Renal cortical epithelial cell (primary cell): ENCODE data around the gene PTRHD1. TPM values are rescaled to one million over a fixed set of nuclear protein-coding genes. Genes with fewer than 3 reads are reported as not detected.

Experiments
- DNase-seq: peaks from one replicate; pipeline ENCODE4 v3.0.0-alpha.2; 2011; ENCODE audit warnings: low read depth
- total RNA-seq: library from RNA; depleted of rRNA; stranded (reverse); fragments of >200 nt; gene quantifications from 2 replicates; pipeline ENCODE4 v1.2.3, GENCODE V29; 2014

The PTRHD1 gene
- total RNA-seq, 1 donor from 2014 or later = 17.6 TPM

DNA sequence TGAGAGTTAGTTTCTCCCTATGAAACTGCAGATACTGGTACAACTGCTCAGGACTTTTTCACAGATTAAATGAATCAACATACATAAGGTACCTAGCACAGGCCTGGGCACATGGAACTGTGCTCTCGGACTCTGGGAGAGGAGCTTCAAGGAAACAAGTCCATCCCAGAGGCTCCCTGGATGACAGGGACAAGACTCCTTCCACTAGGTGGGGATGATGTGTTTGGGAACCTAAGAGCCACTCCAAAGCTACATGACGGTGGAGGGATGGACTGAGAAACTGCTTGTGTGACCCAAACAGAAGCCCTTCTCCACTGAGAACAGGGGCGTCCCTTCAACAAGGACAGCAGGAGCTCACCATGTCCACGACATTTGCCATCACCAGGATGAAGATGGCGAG lies 37.2 kb upstream of the PTRHD1 start:
- peak; percentile 49 for DNase-seq

DNA sequence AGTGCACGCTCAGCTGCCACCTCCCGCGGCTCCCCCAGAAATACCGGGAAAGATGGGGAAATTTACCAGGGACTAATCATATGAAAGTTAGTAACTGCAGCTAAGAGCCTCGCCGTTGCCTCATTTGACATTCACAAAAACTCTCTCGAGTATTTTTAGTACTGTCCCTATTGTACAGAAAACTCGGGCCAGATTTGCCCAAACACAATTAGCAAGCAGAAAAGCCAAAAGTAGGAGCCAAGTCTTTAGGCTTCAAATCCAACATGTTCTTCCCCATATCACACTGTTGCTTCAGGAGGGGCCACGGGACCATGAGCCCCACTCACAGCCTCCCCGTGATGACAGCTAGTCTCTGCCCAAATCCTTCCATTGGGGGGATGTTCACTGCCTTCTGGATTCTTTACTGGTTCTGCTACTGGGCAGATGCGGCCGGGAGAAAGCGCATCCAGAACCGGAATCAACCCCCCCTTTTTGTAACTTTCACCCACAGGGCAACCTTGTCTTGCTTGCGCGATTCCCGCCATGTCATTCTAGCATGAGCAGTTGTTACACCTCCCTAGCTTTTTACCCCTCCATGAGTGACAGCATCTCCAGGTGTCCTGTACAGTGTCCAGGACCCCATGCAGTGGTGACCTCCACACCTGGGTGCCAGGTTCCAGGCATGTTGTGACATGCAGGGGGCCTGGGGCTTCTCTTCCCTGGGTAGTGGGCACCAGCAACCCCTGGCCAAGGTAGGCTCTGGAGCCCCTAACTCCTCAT lies 35.2 kb upstream of the PTRHD1 start:
- DNase-seq = no peak

DNA sequence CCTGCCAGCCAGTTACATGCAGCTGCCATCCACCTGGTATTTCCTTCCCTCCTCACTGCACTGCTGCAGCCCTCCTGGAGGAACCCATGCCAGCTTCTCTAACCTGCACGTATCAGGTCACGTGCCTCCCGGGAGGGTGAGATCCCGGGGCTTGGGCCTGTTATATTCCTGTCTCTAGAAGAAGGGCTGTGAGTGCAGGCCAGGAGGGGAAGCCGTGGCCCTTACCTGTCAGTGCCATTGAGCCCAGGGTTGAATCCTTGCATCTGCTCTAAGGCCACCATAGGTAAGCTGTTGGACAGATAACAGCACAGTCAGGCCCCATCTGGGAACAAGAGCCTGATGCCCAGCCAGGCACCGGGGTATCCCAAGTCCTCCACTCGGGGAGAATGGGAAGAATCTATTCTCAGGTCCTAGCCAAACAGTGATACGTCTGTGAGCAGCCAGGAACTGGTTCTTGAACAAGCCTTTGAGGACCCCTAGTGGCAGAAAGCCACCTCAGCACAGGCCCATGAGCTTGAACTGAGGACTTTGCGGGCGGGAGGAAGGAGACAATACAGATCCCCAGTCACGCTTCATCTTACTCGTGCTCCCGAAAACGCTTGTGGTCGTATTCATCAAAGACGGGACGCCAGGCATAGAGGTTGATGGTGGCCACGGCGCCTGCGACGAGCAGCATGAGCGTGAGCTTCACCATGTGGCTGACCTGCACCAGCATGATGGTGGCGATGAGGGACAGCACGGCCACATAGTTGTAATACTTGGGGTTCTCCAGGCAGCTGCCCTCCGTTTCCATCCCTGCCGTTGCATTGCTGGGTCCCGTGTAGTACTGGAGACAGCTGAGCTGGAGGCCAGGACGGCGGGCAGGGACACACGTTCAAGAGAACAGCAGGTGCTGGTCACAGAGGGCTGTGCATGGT lies 34.4 kb upstream of the PTRHD1 start:
- peak; percentile 79 for DNase-seq

DNA sequence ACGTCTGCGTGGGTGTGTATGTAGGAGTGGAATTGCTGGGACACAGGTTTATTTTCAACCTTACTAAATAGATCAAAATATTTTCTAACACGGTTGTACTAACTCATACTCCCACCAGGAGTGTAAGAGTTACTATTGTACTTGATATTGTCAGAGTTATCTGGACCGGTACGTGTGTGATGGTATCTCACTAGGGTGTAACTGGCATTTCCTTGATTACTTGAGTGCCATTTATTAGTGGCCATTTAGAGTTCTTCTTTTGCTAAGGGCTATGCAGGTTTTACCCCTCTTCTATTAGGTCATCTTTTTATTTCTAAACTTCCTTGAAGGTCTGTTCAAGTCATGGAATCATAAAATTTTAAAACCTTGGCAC lies 33.6 kb upstream of the PTRHD1 start:
- DNase-seq = no peak

DNA sequence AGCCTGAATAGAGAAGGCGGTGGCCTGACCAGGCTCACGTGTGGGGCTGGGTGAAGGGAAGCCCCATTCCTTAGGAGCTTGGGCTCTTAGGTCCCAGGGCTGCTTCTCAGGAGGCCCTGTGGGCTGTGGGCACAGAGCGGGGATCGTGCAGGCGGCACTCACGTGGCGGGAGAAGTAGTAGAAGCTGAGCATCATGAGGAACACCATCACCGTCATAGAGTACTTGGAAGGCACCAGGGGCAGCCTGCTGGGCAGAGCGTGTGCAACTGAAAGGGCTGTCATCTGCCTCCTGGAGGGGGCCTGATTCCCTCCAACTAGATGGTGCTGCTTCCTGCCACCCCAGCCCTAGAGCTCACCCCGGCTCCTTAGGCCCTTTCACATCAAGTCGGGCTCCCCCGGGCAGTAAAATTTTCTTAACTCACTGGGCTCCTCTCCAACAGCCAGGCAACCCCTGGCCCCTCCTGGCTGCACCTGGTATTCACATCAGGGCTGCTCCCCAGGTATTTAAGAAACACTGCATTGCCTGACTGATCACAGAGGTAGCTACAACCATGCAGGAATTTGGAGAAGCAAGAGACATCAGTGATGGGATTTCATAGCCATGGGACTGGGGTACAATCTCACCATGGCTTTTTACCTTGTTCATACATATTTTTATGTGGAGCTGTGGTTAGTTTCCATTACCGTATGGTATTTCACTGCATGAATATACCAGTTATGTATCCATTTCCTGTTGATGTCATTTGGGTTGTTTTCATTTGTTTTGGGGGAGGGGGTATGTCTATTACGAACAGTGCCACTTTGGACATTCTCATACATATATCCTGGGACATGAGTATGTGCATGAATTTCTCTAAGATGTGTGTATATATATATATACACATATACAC lies 32.9 kb upstream of the PTRHD1 start:
- DNase-seq = no peak

DNA sequence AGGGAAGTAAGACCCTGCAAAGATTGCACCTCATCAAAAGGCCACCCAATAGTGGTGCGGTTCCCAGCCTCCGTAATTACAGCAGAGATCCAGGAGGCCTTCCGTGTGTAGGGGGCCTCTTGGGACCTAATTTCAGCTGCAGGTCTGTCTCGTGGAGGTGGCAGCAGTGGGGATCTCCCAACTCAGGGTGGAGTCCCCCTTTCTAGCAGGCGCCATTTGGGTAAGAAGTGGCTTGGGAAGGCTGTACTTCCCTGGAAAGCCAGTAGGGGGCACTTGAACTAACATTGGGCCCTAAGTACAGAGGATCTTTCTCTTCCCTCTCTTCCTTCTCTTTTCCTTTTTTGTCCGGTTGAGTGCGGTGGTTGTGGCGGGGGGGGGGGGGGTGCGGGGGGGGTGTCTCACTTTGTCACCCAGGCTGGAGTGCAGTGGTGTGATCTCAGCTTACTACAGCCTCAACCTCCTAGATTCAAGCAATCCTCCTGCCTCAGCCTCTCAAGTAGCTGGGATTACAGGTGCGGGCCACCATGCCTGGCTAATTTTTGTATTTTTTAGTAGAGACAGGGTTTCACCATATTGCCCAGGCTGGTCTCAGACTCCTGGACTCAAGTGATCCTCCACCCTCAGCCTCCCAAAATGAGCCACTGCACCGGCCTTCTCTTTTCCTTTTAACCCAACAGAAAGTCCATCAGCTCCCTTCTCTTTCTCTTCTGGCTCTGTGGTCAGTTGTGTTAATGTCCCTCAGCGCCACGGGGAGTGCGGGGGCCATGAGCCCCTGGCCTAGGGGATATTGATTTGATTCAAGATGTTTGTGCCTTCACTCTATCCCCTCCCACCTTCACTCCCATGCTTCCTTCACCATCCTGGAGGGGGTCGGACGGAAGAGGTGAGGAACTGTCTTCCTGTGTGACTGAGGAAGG lies 32.0 kb upstream of the PTRHD1 start:
- DNase-seq = no peak

DNA sequence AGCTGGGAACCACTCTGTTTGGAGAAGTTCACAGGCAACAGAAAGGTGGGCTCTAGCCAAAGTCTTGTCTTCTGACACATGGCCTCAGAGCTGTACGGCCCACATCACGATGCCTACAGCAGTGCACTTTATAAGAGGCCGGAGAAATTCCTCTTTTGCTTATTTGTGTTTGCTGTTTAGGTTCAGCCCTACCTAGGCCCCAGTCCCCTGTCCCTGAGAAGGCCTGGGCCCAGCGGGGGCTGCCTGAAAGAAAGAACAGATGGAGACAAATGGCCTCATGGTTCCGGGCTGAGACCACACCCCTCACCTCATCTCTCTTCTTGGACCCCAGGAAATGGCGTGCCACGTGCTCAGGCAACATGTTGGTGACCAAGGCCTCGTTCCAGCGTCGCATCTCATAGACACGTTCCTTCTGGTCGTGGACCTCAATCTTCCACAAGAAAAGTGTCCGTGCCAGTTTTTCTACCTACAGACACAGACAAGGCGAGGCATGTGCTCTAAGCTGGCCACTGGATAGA lies 30.9 kb upstream of the PTRHD1 start:
- no peak for DNase-seq

DNA sequence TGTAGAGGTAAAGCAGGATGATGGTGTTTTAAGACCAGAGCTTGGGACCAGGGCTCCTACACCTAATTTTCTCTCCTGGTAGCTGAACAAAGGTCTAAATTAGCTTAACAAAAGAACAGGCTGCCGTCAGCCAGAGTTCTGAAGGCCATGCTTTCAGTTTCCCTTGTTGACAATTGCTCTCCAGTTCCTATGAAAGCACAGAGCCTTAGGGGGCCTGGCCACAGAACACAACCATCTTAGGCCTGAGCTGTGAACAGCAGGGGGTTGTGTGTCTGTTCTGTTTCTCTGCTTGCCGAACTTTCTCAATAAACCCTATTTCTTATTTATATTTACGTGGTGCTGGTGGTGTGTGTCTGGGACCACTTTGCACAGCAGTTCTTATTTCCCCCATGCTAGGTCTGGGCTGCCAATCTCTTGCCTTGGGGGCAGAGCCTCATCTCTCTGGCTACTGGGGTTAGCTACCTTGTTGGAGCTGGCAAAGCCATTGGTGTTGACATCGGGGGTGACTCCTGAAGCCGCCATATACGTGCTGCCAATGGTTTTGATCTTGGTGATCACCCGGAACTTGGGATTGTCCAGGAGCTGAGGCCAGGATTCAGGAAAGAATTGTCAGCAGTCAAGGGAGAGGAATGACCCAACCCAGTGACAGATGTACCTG lies 29.0 kb upstream of the PTRHD1 start:
- no peak for DNase-seq

DNA sequence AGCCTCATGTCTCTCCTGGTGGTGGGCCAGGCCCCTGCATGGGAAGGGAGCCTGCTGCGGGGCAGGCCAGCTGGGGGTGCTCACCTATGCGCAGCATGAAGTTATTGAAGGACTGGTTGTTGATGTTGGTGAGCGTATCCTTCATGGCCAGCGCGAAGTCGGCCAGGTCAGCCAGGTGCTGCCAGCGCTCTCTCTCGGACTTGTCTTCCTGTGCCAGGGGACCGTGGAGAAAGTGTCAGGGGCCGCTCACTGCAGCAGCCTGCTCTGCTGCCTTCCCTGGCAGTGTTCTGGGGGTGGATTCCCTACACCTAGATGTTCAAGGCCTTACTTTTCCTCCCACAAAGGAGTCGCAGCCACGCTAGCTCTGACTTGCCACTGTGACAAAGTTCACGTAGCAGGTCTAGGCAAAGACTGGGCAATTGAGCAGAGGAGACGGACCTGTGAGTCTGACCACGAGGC lies 28.3 kb upstream of the PTRHD1 start:
- no peak for DNase-seq

DNA sequence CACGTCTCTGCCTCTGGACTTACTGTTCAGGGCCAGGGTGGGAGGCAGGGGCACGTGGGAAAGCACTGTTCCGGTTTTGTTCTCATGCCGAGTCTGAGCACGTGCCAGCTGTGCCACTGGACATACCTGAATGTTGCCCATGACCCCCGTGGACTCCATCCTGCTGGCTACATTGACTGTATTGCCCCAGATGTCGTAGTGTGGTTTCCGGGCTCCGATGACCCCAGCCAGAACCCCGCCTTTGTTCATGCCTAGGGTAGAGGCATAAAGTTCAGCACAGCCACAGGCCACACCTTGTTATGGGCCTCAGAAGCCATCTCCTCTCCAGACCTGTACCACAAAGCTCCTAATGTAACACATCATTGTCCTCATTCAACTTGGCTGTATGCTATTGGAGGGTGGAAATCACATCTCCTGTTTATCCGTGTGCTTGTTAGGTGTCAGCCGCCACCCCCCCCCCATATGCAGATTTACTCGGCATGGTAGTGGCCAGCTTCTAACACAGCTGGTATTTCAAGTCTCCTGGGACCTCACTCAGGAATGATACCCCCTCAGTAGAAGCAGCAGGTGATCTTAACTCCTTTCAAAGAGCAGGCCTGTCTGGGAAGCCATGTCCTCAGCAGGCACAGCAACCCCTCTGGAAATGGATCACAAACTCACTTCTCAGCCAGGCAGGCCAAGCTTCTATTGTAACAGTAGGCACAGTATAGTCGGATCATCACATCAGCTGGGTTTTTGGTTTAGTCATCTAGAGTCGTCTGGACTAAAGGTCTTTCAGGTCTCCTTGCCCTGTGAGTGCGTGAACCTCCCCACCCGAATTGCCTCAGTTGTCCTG lies 27.6 kb upstream of the PTRHD1 start:
- DNase-seq = no peak

DNA sequence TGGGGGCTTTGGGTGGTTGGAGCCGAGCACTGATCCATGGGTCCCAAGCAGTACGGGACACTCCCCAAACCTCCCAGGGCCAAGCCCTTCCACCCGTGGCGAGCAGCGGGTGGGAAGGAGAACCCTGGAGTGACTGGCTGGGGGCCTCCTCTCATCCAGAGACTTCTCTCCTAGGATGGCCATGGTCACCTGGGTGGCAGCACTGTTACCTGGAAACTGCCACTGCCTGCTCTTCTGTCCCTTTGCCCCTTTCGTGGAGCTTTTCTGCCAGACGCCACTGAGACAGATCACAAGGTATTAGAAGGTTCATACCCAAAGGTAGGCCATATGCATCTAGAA lies 27.0 kb upstream of the PTRHD1 start:
- DNase-seq = no peak

DNA sequence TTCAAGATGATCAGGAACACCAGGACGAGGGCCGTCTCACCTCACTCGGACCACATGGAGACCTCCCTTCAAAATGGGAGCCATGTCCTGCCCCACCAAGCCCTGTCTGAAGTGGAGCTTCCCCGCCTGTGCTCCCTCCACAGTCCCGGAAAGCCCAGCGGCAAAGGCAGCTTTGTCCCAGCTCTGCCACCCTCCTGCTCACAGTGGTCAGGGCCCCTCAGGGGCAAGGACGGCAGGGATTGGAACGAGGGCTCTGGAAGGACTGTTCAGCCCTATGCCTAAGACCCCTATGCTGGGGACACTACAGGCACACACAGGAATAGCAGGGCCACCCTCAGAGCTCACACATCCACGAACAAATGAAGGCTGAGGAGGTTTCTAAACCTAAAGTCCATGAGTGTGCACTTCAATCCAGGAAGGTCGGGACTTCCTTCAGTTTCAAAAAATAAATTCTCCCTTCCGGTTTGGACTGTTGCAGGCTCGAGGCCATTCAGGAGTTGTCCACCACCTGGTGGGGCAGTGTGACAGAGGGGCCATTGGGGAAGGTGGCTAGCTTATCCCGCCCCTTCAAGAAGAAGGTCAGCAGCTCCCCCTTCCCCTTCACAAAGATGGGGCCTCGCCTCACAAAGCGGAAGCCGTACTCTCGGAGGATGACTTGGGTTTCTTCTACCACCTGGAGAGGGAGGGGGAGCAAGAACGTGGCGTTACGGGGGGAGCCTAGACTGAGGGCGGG lies 26.4 kb upstream of the PTRHD1 start:
- no peak for DNase-seq

DNA sequence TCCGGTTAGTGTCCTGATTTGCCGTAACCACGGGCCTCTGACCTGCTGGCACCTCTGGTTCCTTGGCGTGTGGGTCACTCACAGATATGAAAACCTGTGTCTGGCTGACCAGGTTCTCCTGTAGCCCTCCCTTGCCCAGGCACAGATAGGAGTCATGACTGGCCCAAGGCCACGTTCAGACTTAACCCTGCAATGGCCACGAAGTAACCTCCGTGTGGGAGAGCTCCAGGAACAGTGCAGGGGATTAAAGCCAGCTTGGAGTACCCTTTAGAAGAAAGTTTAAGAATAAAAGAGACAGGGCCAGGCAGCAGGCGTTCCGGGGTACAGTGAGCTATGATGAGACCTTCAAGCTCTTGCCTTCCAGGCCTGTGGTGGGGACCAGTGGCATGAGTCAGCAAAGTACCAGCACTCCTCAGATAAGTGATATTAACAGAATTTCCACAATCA lies 25.6 kb upstream of the PTRHD1 start:
- no peak for DNase-seq

DNA sequence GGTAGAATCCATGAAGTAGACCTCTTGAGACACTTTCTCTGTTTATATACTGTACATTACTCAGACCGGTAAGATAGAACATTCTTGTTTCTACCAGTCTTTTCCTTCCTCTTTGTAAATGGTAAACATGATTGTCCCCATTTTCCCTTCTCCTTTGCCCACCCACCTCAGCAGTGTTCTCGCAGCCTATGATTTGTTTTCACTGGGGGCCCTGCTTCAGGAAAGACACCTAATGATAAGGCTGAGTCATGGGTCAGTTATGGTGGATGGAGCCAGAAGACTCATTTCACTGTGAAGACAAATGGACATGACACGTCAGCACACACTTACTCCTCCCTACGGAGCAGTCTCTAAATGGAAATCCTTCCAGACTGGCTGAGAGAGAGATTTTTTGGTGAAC lies 23.7 kb upstream of the PTRHD1 start:
- DNase-seq = no peak

DNA sequence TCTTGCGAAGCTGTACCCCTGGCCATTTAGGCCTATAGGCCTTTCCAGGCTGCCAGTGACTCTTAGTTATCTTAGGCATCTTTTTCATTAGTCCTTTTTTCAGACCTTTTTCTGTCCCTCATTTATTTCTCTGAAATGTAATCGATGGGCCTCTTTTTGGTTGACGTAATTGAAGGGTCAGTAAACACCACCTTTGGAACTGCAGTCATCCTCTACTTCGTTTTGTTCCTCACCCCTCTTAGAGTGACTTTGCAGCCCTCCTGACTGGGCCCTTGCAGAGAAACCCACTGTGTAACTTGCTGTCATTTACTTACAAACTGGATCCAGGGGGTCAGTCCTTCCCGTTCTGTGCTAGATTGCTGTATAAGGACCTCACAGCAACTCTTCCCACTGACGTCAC lies 23.2 kb upstream of the PTRHD1 start:
- no peak for DNase-seq

DNA sequence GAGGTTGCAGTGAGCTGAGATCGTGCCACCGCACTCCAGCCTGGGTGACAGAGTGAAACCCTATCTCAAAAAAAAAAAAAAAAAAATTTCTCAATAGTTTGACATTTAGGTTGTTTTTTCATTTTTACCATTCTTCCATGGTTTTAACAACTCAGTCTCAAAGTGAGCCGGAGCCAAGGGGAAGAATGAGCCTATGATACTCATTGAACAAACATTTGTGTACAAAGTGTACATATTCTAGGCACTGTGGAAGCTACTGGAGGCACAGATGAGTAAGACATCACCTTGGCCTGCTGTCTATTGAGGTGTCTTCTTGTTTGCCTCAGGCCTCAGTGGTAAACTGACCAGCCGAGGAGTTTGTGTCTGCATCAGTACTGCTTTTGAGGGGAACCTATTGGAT lies 22.0 kb upstream of the PTRHD1 start:
- no peak for DNase-seq

DNA sequence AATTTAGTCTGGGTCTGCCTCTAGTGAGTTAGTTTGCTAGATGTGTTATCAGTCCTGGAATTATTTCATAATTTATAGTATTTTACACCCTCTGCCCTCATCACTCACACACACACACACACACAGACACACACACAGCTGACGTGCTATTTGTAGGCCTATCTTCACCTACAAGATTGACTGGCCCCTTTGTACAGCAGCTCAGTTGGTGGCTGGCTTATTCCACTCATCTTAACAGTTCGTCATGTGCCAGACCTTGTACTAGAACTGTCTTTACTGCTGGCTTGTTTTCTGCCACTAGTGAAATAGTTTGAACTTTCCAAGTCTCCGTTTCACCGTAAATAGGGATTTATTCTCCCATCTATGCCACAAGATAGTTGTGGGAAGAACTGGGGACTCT lies 21.3 kb upstream of the PTRHD1 start:
- no peak for DNase-seq

DNA sequence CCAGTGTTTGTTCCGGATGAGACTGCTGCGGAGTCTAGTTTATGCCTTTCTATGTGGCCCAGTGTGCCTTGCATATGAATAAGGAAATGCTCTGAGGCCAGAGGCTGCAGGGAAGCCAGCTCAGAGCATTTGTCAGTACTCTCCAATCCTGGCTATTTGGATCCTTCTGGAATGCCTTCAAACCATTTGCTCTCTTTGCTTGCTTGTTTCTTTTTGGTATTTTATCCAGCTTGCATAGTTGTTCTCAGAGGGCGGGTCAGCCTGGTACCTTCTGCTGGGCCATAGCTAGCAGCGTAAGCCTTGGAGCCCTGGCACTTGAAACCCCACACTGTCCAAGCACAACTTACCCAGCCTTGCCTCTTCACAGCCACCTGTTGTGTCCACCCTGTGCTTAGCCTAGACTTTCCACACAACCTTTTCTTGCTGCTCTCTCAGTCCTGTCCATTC lies 20.5 kb upstream of the PTRHD1 start:
- no peak for DNase-seq
